Right atrium auricular region (tissue), 2 donors: Measurements from ENCODE around the gene UBE3D. TPM values are rescaled to one million over a fixed set of nuclear protein-coding genes. Genes with fewer than 3 reads are reported as not detected.

Source experiments
- DNase-seq: peaks from one replicate; pipeline ENCODE4 v3.0.0-alpha.2; 2019; ENCODE audit warnings: low spot score
- H3K27ac ChIP-seq, 2 donors: fragments of 200-600 bp; sonication (generic); 1 replicate in 1 of 2; 2 replicates in 1 of 2; pipeline ENCODE4 v1.5.1; 2016 to 2019
- H3K27me3 ChIP-seq, 2 donors: fragments of 200-600 bp; sonication (generic); one replicate each; pipeline versions ENCODE4 v1.5.1 to v1.6.0; 2017 to 2019
- H3K36me3 ChIP-seq: fragments of 200-600 bp; sonication (generic); one replicate; pipeline ENCODE4 v1.5.1; 2016
- H3K4me1 ChIP-seq, 2 donors: fragments of 200-600 bp; sonication (generic); one replicate each; pipeline versions ENCODE4 v1.5.1 to v1.6.0; 2017 to 2019
- H3K4me3 ChIP-seq, 2 donors: fragments of 200-600 bp; sonication (generic); 1 replicate in 1 of 2; 2 replicates in 1 of 2; pipeline ENCODE4 v1.5.1; 2017 to 2019; ENCODE audit warnings: mild to moderate bottlenecking in 1 of 2, moderate library complexity in 1 of 2
- H3K9me3 ChIP-seq, 2 donors: fragments of 200-600 bp; sonication (generic); one replicate each; pipeline ENCODE4 v1.5.1; 2019
- total RNA-seq, 2 donors: library from RNA; depleted of rRNA; stranded (reverse); fragments of >200 nt; gene quantifications; one replicate each; pipeline ENCODE4 v1.1.0, GENCODE V29; 2016
- TF ChIP-seq, protein P1 (sequence below), 2 donors: fragments of 200-600 bp; sonication (generic); IDR thresholded peaks; one replicate each; pipeline ENCODE4 v1.5.1; 2019; ENCODE audit warnings: antibody characterized with exemption in 2 of 2

Gene UBE3D
- total RNA-seq, 2 donors from 2014 or later, result 3.4 to 4.2 TPM

DNA sequence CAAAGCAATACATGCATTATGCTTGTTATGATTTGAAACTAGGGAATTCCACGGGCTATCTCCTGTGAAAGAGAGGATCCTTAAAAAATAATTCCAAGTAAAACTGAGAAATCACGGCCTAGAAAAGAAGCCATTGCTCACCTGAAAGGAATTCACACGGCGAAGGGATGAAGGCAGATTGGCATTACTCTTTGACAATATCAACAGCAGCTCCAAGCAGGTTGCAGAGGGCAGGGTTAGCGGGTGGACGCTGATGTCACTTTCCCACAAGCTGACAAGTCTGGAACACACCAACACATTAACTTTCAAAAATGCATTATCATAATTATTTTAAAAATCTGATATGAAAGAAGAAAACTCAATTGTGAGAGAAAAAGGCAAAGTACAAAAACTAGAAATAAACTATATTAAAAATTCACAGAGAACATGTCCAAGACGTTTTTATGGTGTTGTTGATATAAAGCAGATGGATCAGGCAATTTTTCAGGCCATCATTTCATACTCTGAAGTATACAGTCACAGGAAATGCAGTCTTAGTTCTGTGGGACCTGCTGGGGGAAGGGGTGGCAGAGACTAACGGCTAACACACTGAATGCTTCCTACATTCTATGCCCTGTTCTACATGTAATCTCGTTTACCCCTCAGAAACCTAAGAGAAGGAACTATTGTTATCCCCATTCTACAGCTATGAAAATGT, 108.3 kb downstream of the UBE3D start:
- no peak overlapping the region for H3K4me3 ChIP-seq
- H3K9me3 ChIP-seq, result no peaks in the 10 kb centered on the region
- H3K36me3 ChIP-seq, result no peaks in the 10 kb centered on the region
- TF ChIP-seq, protein P1, sequence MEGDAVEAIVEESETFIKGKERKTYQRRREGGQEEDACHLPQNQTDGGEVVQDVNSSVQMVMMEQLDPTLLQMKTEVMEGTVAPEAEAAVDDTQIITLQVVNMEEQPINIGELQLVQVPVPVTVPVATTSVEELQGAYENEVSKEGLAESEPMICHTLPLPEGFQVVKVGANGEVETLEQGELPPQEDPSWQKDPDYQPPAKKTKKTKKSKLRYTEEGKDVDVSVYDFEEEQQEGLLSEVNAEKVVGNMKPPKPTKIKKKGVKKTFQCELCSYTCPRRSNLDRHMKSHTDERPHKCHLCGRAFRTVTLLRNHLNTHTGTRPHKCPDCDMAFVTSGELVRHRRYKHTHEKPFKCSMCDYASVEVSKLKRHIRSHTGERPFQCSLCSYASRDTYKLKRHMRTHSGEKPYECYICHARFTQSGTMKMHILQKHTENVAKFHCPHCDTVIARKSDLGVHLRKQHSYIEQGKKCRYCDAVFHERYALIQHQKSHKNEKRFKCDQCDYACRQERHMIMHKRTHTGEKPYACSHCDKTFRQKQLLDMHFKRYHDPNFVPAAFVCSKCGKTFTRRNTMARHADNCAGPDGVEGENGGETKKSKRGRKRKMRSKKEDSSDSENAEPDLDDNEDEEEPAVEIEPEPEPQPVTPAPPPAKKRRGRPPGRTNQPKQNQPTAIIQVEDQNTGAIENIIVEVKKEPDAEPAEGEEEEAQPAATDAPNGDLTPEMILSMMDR (IDR thresholded peaks at IDR 0.05), result no peak
- H3K27me3 ChIP-seq, result no peaks in the 10 kb centered on the region
- no peak for DNase-seq
- H3K4me1 ChIP-seq, result peaks cover 0 to 9% of the 10 kb centered on the region in 2 donors
- no peak overlapping the region for H3K27ac ChIP-seq

DNA sequence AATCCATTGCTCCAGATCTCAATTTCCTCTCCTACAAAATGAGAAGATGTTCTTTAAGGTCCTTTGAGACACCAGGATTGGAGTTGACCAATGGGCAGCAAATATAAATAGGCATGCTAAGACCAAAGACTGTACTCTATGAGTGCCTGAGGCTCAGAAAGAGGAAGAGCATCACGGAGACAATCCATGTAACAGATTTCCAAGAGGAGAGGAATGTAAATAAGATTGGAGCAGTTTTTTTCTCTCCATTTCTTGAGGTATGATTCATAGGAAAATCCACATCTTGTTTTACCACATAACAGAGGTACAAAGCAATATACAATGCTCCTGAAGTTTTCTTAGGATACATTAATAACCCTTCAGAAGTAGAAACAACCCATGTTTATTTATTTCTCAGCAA, 109.8 kb downstream of the UBE3D start:
- Histone ChIP-seq H3K36me3 (no peaks in the 10 kb centered on the region), H3K27me3 (no peaks in the 10 kb centered on the region), H3K9me3 (no peaks in the 10 kb centered on the region), H3K27ac (no peak overlapping the region), H3K4me1 (peaks cover 0 to 9% of the 10 kb centered on the region in 2 donors), H3K4me3 (no peak overlapping the region)
- TF ChIP-seq, protein P1 (IDR thresholded peaks at IDR 0.05), result no peak
- no peak for DNase-seq

DNA sequence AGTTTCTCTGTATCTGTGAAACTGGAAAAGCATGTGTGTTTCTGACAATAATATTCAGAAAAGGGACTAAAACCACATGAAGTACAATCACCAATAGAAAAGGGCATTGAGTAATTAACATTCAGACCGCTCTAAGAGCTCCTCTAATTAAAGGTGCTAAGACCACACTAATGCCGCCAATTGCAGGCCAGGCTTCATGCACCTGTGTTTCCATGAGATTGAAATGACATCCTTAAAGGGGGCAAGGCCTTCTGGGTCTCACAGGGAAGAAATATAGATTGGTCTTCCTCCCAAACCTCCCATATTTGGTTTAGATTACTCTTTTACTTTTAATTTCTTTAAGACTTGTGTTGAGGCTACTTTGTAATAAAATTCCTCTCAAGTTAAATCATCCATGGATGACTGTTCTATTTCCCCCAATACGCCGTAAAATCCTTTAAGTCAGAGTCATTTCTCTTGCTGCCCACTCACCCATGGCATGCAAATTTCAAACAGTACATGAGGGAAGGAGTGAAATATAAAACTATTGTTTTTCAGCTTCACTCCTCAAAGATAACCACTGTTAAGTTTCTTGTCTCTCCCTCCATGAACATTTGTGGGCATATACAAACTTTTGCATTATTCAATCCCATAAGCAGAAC, 110.6 kb downstream of the UBE3D start:
- Histone ChIP-seq H3K4me1 (peaks cover 0 to 9% of the 10 kb centered on the region in 2 donors), H3K27me3 (no peaks in the 10 kb centered on the region), H3K36me3 (no peaks in the 10 kb centered on the region), H3K27ac (no peak overlapping the region), H3K9me3 (no peaks in the 10 kb centered on the region), H3K4me3 (no peak overlapping the region)
- DNase-seq, result no peak
- TF ChIP-seq, protein P1 (IDR thresholded peaks at IDR 0.05), result no peak

GRCh38 chr6:82954356-82954755, 111.3 kb downstream of the UBE3D start:
- H3K4me3 ChIP-seq, result no peak overlapping the region
- TF ChIP-seq, protein P1 (IDR thresholded peaks at IDR 0.05), result no peak
- H3K36me3 ChIP-seq, result no peaks in the 10 kb centered on the region
- no peak overlapping the region for H3K27ac ChIP-seq
- no peaks in the 10 kb centered on the region for H3K27me3 ChIP-seq
- peaks cover 0 to 5% of the 10 kb centered on the region in 2 donors for H3K9me3 ChIP-seq
- peaks cover 0 to 9% of the 10 kb centered on the region in 2 donors for H3K4me1 ChIP-seq
- DNase-seq, result no peak

DNA sequence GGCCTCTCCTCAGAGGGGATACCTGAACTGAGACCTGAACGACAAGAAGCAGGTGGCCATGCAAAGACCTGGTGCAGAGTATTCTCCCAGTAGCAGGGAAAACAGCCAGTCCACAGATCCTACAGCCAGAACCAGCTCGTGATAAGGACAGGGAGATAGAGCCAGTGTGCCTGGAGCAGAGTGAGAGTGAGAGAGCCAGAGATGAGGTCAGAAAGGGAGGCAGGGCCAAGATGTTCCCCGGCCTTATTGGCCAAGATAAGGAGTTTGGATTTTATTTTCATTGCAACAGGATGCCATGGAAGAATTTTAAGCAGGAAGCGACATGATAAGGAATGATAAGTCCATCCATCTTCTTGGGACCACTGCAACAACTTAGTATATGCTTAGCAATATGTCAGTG, 111.8 kb downstream of the UBE3D start:
- H3K9me3 ChIP-seq, result peaks cover 0 to 10% of the 10 kb centered on the region in 2 donors
- DNase-seq, result no peak
- TF ChIP-seq, protein P1 (IDR thresholded peaks at IDR 0.05), result no peak
- H3K36me3 ChIP-seq, result no peaks in the 10 kb centered on the region
- H3K27ac ChIP-seq, result no peak overlapping the region
- H3K27me3 ChIP-seq, result no peaks in the 10 kb centered on the region
- peaks cover 0 to 9% of the 10 kb centered on the region in 2 donors for H3K4me1 ChIP-seq
- no peak overlapping the region for H3K4me3 ChIP-seq
